Hematopoietic multipotent progenitor cell (in vitro differentiated cells): ENCODE data around the gene GAB1. TPM values are rescaled to one million over a fixed set of nuclear protein-coding genes. Genes with fewer than 3 reads are reported as not detected.

Source experiments
- DNase-seq, 3 donors: peaks; one replicate each; pipeline ENCODE4 v3.0.0-alpha.2; 2011 to 2015; ENCODE audit warnings: low read depth in 2 of 3, low spot score in 2 of 3
- total RNA-seq: library from RNA; depleted of rRNA; stranded (reverse); fragments of >200 nt; gene quantifications from one replicate; pipeline ENCODE4 v1.2.3, GENCODE V29; 2012

The GAB1 gene
- total RNA-seq, 1 donor: 17.0 TPM

GRCh38 chr4:143473334-143474126 lies 136.9 kb downstream of the GAB1 start:
- DNase-seq: no peak

DNA sequence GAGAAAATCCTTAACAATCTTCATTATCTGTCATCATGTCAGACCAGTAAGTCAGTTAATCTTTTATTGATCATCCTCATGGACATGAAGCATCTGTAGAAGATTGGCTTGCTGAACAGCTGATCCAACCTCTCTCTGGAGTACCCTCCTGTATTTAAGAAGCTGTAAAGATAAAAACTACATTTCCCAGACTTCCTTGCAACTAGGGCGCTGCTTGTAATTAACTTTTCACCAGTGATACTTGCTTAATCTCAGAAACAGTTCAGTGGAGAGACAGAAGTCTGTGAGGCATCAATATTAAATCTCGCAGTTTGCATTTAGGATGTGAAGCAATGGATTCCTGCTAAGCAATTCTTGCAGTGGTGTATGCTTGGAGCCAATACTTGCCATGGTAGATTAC lies 140.8 kb downstream of the GAB1 start:
- no peak for DNase-seq

GRCh38 chr4:143481361-143481760 lies 144.7 kb downstream of the GAB1 start:
- no peak for DNase-seq

DNA sequence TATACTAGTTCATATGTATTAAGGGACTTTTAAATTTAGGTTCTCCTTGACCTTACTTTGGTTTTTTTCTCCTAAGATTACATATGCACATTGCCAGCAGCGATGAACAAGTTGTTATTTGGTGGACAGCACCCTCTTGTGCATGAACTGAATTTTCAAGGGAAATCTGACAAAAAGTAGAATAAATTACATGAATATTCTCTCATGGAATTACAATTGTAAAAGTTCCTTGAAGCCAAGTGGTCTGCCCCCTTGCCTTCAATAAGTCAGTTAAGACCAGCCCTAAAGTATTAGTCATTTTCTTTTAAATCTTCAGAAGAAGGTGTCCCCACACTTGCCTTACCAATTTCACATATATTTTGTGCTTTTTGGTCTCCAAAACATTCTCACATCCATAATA lies 146.2 kb downstream of the GAB1 start:
- DNase-seq: peak in 2 of 3 donors; percentile 45 to 77

GRCh38 chr4:143486314-143486713 lies 149.6 kb downstream of the GAB1 start:
- DNase-seq: no peak

DNA sequence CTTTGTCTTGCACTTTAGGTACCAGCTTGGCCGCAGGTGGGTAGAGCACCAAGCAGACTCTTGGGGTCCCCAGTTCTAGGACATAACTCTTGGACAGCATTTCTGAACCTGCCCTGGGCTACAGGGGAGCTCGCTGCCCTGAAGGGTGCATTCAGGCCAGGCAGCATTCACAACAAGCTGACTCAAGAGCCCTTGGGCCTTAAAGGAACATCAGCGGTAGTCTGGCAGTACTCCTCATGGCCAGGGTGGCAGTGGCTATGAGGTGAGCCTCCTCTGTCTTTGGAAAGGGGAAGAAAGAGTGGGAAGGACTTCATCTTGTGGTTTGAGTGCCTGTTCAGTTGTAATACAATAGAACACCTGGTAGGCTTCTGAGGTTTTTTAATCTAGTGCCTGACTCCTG lies 152.0 kb downstream of the GAB1 start:
- DNase-seq: peak in 1 of 3 donors; percentile 7

DNA sequence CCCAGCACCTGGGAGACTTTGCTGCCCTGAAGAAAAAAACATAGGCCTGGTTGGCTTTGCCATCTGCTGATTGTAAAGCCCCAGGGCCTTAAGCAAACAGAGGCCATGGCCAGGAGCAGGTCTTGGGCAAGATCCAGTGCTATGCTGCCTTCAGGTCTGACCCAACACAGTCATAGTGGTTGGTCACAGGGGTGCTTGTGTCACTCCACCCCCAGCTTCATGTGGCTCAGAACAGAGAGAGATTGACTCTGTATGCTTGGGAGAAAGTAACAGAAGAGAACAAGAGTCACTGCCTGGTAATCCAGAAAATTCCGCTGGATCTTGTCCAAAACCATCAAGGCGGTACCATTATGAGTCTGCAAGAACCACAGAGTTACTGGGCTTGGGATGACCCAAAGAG lies 152.4 kb downstream of the GAB1 start:
- DNase-seq: no peak

DNA sequence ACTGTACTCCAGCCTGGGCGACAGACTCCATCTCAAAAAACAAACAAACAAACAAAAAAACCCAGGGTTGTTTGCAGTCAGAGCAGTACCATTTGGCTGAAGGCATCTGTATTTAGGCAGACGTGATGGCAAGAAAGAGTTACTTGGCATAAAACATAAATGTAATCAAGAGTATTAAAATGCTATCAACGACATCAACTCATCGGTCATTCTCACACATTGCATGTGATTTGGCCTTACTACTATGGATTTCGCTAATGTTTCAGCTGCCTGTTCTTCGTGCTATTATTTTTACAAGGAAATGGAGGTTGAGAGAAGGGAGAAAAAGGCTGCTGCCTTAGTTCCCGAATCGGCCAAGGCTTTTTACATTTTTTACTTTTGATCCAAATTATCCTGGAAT lies 161.3 kb downstream of the GAB1 start:
- DNase-seq: no peak

DNA sequence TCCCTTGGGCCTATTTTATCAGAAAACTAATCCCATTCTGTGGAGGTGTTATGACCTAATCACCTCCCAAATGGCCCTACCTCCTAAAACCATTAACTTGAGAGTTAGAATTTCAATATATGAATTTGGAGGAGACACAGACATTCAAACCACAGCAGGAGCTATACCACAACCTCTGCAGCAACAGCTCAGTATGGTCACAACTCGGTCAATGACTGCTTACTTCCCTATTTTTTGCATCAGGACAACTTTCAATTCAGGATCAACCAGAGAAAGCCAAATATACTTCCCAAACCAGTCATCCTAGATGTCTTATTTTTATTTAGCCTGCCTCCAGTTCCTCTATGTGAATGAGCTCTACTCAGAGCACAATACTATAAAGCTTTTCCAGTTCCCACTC lies 165.6 kb downstream of the GAB1 start:
- DNase-seq: peak in 1 of 3 donors; percentile 41

GRCh38 chr4:143506031-143506430 lies 169.4 kb downstream of the GAB1 start:
- DNase-seq: no peak

DNA sequence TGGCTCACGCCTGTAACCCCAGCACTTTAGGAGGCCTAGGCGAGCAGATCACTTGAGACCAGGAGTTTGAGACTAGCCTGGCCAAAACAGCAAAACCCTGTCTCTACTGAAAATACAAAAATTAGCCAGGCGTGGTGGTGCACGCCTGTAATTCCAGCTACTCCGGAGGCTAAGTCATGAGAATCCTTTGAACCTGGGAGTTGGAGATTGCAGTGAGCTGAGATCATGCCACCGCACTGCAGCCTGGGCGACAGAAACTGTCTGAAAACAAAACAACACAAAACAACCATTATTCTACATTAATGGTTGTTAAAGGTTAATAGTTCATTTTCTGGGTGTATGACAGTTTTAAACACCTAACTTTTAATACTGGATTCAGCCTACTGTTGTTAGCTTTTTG lies 175.2 kb downstream of the GAB1 start:
- DNase-seq: no peak

- peak in 1 of 3 donors; percentile 95 for DNase-seq
Observed at GRCh38 chr4:143512978-143513313, 176.3 kb downstream of the GAB1 start.

DNA sequence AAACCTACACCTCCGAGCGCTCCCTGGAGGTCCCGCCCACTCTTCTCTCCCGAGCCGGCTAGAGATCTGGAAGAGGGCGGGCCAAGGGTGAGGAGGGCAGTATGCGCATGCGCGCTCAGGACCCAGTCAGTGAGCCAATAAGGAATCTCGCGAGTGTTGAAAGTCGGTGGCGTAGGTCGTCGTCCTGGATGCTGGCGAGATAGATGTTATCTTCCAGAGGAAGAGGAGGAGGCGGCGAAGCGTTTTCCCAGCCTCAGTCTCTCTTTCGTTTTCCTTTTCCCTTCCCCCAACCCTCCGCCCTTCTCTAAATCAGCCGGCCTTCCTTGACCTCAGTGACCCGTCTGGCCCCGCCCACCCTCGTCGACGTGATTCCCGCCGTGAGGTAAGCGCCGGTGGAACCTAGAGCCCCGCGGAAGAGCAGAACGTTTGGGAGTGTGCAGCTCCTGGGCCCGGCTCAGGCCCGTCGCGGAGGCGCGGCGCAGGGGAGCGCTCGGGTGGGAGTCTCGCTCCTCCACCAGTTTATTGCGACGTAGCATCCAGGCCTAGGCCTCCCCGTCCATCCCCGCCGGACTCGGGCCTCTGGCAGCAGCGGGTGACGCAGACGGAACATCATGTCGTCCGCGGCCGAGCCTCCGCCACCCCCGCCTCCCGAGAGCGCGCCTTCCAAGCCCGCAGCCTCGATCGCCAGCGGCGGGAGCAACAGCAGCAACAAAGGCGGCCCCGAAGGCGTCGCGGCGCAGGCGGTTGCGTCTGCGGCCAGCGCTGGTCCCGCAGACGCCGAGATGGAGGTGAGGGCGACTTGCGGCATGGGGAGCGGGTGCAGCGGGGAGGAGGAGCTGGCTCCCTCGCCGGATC lies 176.9 kb downstream of the GAB1 start, which contains the start of gene SMARCA5:
TSS of gene SMARCA5 (plus strand) at position 389 of the 855 bp plus-strand sequence. CDS start at position 612, 223 bp downstream.
- peak; percentile 98 to 99 (median 99) for DNase-seq

DNA sequence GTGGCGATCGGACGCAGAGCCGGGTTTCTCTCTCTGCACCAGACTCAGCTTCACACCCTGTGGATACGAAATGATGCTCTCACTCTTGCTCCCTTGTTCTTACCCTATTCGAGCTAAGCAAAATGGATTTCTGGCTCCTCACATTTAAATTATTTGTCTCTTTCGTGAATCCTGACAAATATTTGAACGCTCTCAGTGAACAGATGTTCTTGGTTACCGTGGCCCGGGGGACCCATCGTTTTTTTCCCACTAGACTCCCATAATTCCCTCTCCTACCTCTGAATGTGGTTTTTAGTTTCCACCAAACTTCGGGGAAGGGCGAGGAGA lies 177.5 kb downstream of the GAB1 start:
- DNase-seq: no peak

- peak in 1 of 3 donors; percentile 34 for DNase-seq
Observed at GRCh38 chr4:143514497-143514896, 177.8 kb downstream of the GAB1 start.

DNA sequence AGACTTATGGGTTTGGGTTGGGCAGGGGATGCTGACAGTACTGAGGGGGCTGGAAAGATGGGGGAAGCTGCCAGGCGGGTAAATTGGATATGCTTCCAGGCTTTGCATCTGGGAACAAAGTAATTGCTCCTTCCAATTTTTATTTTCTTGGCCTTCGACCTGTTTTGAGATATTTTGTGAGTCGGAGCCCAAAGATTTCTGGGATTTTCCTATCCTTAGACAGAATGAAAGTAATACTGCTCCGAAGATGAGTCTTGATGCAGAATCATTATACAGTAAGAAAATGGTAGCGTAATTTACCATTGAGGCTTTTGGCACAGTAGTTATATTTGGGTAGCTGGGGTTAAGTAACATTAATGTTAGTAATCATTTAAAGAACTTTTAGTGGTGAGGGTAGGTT lies 178.2 kb downstream of the GAB1 start:
- DNase-seq: no peak

DNA sequence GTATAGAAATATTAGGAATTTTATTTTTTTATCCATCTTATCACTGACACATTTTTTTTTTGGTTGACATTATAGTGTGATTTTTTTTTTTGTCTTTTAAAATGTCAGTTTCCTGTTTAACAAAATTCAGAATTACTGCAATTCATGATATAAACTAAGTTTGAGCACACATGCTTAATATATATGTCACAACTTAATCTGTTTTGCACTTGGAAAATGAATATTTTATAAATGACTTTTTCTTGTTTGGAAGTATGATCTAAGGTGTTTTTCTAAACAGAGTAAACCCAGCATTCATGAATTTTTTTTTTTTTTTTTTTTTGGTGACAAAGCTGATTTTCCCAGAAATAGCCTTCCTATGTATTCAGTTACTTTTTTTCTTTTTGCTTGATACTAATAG lies 179.2 kb downstream of the GAB1 start:
- no peak for DNase-seq

- no peak for DNase-seq
Observed at GRCh38 chr4:143517764-143518163, 181.1 kb downstream of the GAB1 start.
